ENCODE data around the gene CTIF. TPM values are rescaled to one million over a fixed set of nuclear protein-coding genes. Genes with fewer than 3 reads are reported as not detected.

CTIF gene
- total RNA-seq, 1 donor from 2014 or later, result 72.4 TPM

GRCh38 chr18:48732767-48733424, 194.1 kb downstream of the CTIF start:
- Histone ChIP-seq H3K36me3 (no peaks in the 10 kb centered on the region), H3K27ac (no peak overlapping the region), H3K9me3 (no peaks in the 10 kb centered on the region), H3K27me3 (no peaks in the 10 kb centered on the region), H3K4me1 (peaks cover 11% of the 10 kb centered on the region), H3K4me3 (no peak overlapping the region)
- DNase-seq (no peak), ATAC-seq (no peak)
- no peak for TF ChIP-seq CTCF (IDR thresholded peaks at IDR 0.05)
- intact Hi-C loops (cut with DNase I), result no loop called here

- ATAC-seq, result no peak
- H3K27ac ChIP-seq, result no peak overlapping the region
- no peaks in the 10 kb centered on the region for H3K9me3 ChIP-seq
- H3K4me1 ChIP-seq, result peaks cover 11% of the 10 kb centered on the region
- H3K27me3 ChIP-seq, result no peaks in the 10 kb centered on the region
- intact Hi-C loops (cut with DNase I), result no loop called here
- no peak overlapping the region for H3K4me3 ChIP-seq
- no peak for DNase-seq
- no peak for TF ChIP-seq CTCF (IDR thresholded peaks at IDR 0.05)
- H3K36me3 ChIP-seq, result no peaks in the 10 kb centered on the region
Measured at GRCh38 chr18:48733643-48734253, 194.9 kb downstream of the CTIF start.

- no peaks in the 10 kb centered on the region for H3K9me3 ChIP-seq
- peaks cover 11% of the 10 kb centered on the region for H3K4me1 ChIP-seq
- TF ChIP-seq CTCF (IDR thresholded peaks at IDR 0.05), result no peak
- no peaks in the 10 kb centered on the region for H3K27me3 ChIP-seq
- H3K27ac ChIP-seq, result no peak overlapping the region
- H3K4me3 ChIP-seq, result no peak overlapping the region
- no peak for DNase-seq
- no peaks in the 10 kb centered on the region for H3K36me3 ChIP-seq
- intact Hi-C loops (cut with DNase I), result no loop called here
- no peak for ATAC-seq
Measured at GRCh38 chr18:48734460-48734859, 195.6 kb downstream of the CTIF start.

GRCh38 chr18:48735080-48735676, 196.3 kb downstream of the CTIF start:
- H3K36me3 ChIP-seq, result no peaks in the 10 kb centered on the region
- no peak for TF ChIP-seq CTCF (IDR thresholded peaks at IDR 0.05)
- H3K4me1 ChIP-seq, result peaks cover 11% of the 10 kb centered on the region
- H3K4me3 ChIP-seq, result no peak overlapping the region
- intact Hi-C loops (cut with DNase I), result no loop called here
- H3K27ac ChIP-seq, result no peak overlapping the region
- no peak for DNase-seq
- H3K27me3 ChIP-seq, result no peaks in the 10 kb centered on the region
- ATAC-seq, result no peak
- no peaks in the 10 kb centered on the region for H3K9me3 ChIP-seq

- no peak overlapping the region for H3K27ac ChIP-seq
- H3K4me3 ChIP-seq, result no peak overlapping the region
- TF ChIP-seq CTCF (IDR thresholded peaks at IDR 0.05), result no peak
- DNase-seq (no peak), ATAC-seq (no peak)
- H3K27me3 ChIP-seq, result no peaks in the 10 kb centered on the region
- no peaks in the 10 kb centered on the region for H3K36me3 ChIP-seq
- peaks cover 11% of the 10 kb centered on the region for H3K4me1 ChIP-seq
- intact Hi-C loops (cut with DNase I), result no loop called here
- no peaks in the 10 kb centered on the region for H3K9me3 ChIP-seq
Measured at GRCh38 chr18:48735681-48736255, 196.9 kb downstream of the CTIF start.

Measured in upper lobe of right lung (tissue), 1 donor.